Fibroblast of the aortic adventitia (primary cell): ENCODE measurements around the gene CRKL. TPM values are rescaled to one million over a fixed set of nuclear protein-coding genes. Genes with fewer than 3 reads are reported as not detected.

Experiments
- DNase-seq: peaks from one replicate; pipeline ENCODE4 v3.0.0-alpha.2; 2010; ENCODE audit warnings: low read depth
- H3K4me3 ChIP-seq: 2 replicates; pipeline ENCODE4 v1.5.1; 2011; ENCODE audit warnings: low read depth, mild to moderate bottlenecking, control low read depth, low read length, moderate library complexity
- CTCF ChIP-seq: IDR thresholded peaks from 2 replicates; pipeline ENCODE4 v1.5.1; 2011; ENCODE audit warnings: mild to moderate bottlenecking, low read length, control low read depth, inconsistent platforms; ENCODE audit not compliant: insufficient read depth
- total RNA-seq: library from RNA; depleted of rRNA; stranded (reverse); fragments of >200 nt; gene quantifications from 2 replicates; pipeline ENCODE4 v1.2.3, GENCODE V29; 2012; ENCODE audit warnings: low replicate concordance

CRKL gene
- total RNA-seq, 1 donor, result 44.7 TPM

GRCh38 chr22:20988573-20989322 is 71.5 kb downstream of the CRKL start:
- no peak for DNase-seq
- no peak for TF ChIP-seq CTCF

GRCh38 chr22:20989323-20990138 is 72.3 kb downstream of the CRKL start:
- DNase-seq, result no peak
- TF ChIP-seq CTCF, result no peak
- no peak overlapping the region for H3K4me3 ChIP-seq

More at GRCh38 chr22:20988573-20989322, 71.5 kb downstream of the CRKL start:
- no peak overlapping the region for H3K4me3 ChIP-seq

GRCh38 chr22:20990184-20991180 is 73.3 kb downstream of the CRKL start:
- no peak overlapping the region for H3K4me3 ChIP-seq
- TF ChIP-seq CTCF, result no peak
- DNase-seq, result no peak

- DNase-seq, result no peak
- no peak overlapping the region for H3K4me3 ChIP-seq
- no peak for TF ChIP-seq CTCF
These were observed 74.2 kb downstream of the CRKL start for GRCh38 chr22:20991252-20992055.

GRCh38 chr22:20992056-20992442 is 74.8 kb downstream of the CRKL start:
- no peak for TF ChIP-seq CTCF
- H3K4me3 ChIP-seq, result no peak overlapping the region
- DNase-seq, result no peak
